ENCODE data around the gene BAZ2A.

BAZ2A gene

DNA sequence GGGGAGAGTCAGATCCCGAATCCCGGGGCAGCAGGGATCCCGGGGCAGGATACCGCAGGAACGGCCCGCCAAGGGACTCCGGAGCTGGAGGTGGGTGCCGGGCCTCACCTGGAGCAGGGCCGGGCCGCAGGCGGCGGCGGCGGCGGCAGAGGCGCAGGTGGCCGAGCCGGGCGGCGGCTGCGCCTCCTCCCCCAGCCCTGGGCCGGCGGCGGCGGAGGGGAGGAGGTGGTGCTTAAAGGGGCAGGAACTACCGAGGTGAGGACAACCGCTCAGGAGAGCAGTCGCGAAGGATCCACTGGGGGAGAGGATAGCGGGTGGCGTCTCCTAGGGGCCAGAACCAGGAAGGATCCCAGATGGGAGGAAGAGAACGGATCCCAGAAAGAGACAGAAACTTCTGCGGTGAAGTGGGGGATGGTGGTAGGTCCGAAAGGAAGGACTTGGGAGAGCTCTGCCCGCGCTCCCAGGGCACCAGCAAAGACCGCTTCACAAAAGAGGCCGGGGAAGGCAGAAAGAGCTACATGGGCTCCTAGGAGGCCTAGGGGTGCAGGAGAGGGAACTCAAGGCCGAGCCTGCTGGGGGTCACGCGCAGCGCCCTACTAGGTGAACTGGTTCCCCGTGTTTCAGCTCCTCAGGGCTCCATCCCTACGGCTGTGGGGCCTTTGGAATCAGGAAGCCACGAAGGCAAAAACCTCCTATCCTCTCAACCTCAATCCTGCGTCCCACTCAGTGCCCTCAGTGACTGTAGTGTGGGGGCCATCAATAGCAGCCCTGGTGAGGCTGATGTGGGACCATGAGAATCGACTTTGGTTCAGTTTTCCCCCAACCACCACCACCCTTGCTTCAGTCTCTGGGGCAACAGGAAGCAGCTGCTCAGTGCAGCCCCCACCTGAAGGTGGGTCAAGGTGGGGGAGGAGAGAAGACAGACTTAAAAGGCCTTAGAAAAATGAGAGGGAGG, 5.0 kb upstream of the BAZ2A start:
- peak; percentile 41 for DNase-seq

DNA sequence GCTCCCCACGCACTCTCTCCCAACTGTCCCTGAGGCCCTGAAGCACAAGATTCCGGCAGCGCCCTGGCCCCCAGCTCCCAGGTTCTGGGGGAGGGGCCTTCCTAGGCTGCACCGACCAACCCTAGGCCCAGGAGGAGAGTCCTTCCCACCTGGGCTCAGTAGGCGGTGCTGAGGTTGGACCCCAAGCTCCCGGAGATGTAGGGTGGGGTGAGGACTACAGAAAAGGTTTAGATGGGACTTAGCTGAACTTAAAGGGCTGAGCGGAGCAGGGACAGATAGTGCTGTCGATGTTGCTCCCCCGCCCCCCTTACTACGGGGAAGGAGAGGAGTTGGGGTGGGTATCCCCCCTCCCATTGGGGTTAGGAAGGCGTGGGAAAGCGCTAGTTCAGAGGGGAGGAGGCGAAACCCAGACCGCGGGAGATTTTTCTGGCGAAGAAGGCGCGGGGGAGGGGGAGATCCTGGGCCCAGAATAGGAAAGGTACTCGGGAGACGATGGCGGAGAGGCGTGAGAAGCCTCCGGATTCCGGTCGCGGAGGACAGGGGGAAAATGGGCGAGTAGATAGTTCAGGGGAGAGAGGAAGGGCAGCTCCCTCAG, 4.2 kb upstream of the BAZ2A start:
- DNase-seq = no peak

GRCh38 chr12:56633468-56634241, 3.5 kb upstream of the BAZ2A start:
- DNase-seq = no peak

- no peak for DNase-seq
Measured at GRCh38 chr12:56632701-56633467, 2.8 kb upstream of the BAZ2A start.

DNA sequence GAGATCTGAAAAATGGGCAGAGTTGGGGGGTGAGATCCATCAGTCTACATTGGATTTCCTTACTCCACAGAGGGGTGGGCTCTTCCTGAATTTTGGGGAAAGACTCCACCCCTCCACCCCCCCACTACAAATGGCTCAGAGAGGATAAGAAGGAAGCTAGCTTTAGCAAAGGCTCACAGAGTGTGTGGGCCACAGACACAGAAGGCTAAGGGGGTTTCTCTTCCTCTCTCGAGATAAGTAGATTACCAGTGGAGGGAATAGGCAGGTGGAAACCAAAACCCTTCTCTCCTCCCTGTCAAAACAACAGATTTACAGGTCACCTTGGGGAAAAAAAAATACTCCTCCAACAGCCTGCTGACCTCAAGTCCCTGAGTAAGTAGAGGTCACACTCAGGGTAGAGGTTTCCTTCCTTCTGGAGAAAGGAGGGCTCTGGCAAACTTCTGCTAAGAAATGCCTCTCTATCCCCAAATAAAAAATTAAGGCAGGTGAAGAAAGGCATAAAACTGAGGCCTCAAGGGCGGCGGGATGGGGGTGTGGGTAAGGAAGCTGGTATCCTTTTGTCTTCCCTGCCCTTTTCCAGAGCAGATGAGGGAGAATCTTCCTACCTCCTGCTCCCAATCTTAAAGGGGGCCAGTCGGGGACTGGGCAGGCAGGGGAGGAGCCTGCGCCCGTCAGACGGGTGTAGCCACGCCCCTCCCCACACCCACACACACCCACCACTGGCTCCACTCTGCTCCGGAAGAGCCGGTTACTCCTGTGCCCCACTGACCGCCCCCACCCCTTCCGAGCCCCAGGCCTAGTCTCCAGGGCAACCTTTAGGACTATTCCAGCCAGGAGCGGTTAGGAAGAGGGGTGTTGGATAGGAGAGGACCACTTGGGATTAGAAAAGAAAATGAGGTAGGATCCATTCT, 1.9 kb upstream of the BAZ2A start:
- DNase-seq = no peak

- no peak for DNase-seq
Measured at GRCh38 chr12:56629459-56630179, 507 bp downstream of the BAZ2A start.

GRCh38 chr12:56628671-56629458, 1.3 kb downstream of the BAZ2A start:
- no peak for DNase-seq

- no peak for DNase-seq
Measured at GRCh38 chr12:56626701-56627100, 3.4 kb downstream of the BAZ2A start.

DNA sequence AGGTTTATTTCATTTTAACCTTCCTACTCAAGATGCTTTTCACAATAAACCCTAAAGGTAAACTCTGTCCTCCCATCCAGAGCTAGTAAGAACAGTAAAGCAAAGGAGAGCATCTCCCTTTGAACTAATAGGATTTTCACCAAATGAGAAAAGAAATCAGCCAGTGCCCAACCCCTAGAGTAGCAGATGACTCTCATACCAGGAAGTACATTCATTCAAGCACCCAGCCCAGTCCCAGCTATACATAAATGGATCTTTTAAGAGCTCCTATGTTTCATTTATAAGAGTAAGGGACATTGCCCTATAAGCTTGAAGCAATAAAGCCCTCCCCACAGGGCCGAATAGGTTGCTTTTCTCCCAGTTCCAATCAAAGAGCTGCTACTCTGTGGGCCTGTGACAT, 7.6 kb downstream of the BAZ2A start:
- DNase-seq = no peak

- no peak for DNase-seq
Measured at GRCh38 chr12:56616925-56617324, 13.2 kb downstream of the BAZ2A start.

DNA sequence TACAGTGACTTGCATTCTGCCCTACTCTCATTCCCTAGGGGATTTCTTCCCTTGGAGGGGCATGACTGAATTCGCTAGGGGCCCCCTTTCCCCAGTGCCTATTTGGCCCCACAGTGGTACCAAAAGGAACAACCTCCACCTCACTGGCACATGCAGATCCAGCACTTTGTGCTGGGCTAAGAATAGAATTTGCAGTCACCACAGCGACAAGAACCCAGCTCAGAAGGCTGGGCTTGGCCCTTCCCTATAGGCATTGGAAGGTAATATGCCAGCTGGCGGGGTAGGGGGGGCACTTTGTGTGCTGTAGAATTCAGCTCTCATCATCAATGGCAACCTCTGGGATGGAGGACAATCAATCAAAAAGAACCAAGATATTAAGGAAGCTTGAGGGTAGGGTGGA, 13.9 kb downstream of the BAZ2A start:
- DNase-seq = no peak

- DNase-seq = no peak
Measured at GRCh38 chr12:56614627-56615026, 15.5 kb downstream of the BAZ2A start.

GRCh38 chr12:56604355-56604754, 25.8 kb downstream of the BAZ2A start:
- DNase-seq = no peak

GRCh38 chr12:56602239-56602638, 27.9 kb downstream of the BAZ2A start:
- DNase-seq = no peak

GRCh38 chr12:56601503-56601902, 28.6 kb downstream of the BAZ2A start:
- no peak for DNase-seq

DNA sequence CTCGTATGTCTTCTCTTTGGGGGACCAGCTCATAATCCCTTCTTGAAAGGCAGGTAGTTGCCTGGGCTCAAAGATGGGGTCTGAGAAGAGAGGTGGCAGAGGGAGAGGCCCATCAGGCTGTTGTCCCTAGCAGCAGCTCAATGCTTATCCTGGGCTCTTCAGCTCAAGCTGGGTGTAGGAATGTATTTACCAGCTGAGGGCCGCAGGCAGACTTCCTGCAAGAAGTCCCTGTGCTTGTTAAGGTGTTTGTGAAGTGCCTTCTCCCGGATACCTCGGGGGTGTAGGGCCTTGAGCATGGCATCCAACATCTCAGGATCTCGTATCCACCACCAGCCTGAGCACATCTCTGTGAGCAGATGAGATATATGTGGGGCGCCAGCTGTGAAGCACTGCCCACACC, 29.4 kb downstream of the BAZ2A start:
- no peak for DNase-seq

DNA sequence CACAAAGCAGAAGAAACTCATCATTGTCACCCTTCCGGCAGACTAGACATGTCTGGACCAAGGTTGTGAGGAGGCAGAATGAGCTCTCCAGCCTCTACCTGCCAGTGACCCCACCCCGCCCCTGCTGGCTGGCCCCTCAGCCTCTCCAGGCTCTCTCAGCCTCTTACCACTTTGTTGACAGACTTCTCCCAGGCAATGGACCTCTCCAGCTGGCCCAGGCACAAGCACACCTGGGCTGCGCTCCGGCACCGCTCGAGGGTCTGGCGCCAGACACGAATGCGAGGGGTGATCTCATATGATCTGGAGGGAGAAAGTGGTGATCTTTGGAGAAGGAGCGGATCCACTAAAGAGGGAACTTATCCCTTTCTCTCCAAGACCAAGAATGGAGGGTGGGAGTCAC, 30.3 kb downstream of the BAZ2A start:
- no peak for DNase-seq

DNA sequence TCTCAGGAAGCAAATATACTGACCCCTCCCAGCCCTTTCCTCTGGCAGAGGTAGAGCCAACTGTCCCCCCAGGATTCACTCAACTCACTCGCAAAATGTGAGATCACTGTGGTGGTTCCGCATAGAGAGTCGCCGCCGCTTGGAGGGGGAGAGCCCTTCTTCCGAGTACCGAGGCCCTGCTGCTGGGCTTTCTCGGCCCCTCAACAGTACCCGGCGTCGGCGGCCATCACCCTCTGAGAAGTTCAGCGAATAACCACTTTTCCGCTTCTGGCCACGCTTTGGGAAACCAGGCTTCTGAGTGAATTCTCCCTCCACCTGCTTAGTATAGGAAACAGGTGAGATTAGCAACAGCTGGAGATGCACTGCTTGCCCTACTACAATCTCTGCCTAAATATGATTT, 31.1 kb downstream of the BAZ2A start:
- no peak for DNase-seq

DNA sequence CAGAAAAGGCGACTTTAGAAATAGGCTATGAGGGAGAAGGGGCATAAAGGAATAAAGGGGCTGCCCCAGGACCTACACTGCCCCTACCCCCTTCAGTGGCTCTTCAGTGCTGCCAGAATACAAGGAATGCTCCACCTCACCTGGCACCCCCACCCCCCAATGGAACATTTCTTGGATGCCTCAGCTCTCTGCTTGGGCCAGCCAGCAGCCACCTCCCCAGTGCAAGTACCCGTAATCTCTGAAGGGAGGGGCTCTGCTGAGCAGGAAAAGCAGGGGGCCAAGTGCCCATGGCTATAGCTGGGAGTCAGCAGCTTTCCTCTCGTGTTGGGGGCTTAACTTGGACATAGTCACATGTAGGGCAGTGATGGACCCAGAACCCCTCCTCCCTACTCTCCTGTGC, 33.3 kb downstream of the BAZ2A start:
- DNase-seq = no peak

- peak; percentile 1 for DNase-seq
Measured at GRCh38 chr12:56593909-56594621, 36.1 kb downstream of the BAZ2A start.

Measured in NCI-H524 treated with DMSO at 0.1 percent for 48 hours (cell line).